Stimulated activated CD8-positive, alpha-beta memory T cell treated with anti-CD3 and anti-CD28 coated beads, Interleukin-2, amount 100 ng/mL, for 1 hour (primary cell): ENCODE measurements around the gene WDR27.
A peak's percentile ranks its signal among the peaks of the same experiment; 100 is the strongest.
"Not testable (repeated sequence)": the region's sequence is repeated elsewhere in the genome, so short reads cannot be mapped to it uniquely, and the experiment has no call there.

ENCODE experiments used
- DNase-seq, 2 donors: peaks; one replicate each; pipeline ENCODE4 v3.0.0-alpha.2; 2020; ENCODE audit warnings: low read depth in 2 of 2

WDR27 gene

GRCh38 chr6:169661391-169661756 lies 40.5 kb downstream of the WDR27 start:
- no peak for DNase-seq

- no peak for DNase-seq
These were observed 41.0 kb downstream of the WDR27 start for GRCh38 chr6:169660751-169661390.

GRCh38 chr6:169659820-169660610 lies 41.8 kb downstream of the WDR27 start:
- DNase-seq = no peak

GRCh38 chr6:169657284-169657610 lies 44.6 kb downstream of the WDR27 start:
- DNase-seq = no peak

GRCh38 chr6:169656546-169657283 lies 45.1 kb downstream of the WDR27 start:
- DNase-seq = no peak

- peak; percentile 39 to 46 for DNase-seq
These were observed 47.0 kb downstream of the WDR27 start for GRCh38 chr6:169654598-169655391.

- DNase-seq = no peak
These were observed 48.1 kb downstream of the WDR27 start for GRCh38 chr6:169653691-169654090.

- no peak for DNase-seq
These were observed 48.9 kb downstream of the WDR27 start for GRCh38 chr6:169652896-169653295.

- no peak for DNase-seq
These were observed 50.3 kb downstream of the WDR27 start for GRCh38 chr6:169651498-169651897.

- no peak for DNase-seq
These were observed 50.9 kb downstream of the WDR27 start for GRCh38 chr6:169650959-169651292.

- DNase-seq = no peak
These were observed 51.4 kb downstream of the WDR27 start for GRCh38 chr6:169650241-169650958.

GRCh38 chr6:169648617-169649016 lies 53.2 kb downstream of the WDR27 start:
- no peak for DNase-seq

- DNase-seq = no peak
These were observed 53.7 kb downstream of the WDR27 start for GRCh38 chr6:169648092-169648491.

- no peak for DNase-seq
These were observed 54.2 kb downstream of the WDR27 start for GRCh38 chr6:169647637-169648036.

- DNase-seq = no peak
These were observed 54.8 kb downstream of the WDR27 start for GRCh38 chr6:169646906-169647567.

- not testable (repeated sequence) for DNase-seq
These were observed 56.4 kb downstream of the WDR27 start for GRCh38 chr6:169645459-169645858.

GRCh38 chr6:169643521-169643920 lies 58.3 kb downstream of the WDR27 start:
- no peak for DNase-seq

- DNase-seq = no peak
These were observed 59.4 kb downstream of the WDR27 start for GRCh38 chr6:169642455-169642854.

GRCh38 chr6:169641461-169642085 lies 60.3 kb downstream of the WDR27 start:
- no peak for DNase-seq

- no peak for DNase-seq
These were observed 60.8 kb downstream of the WDR27 start for GRCh38 chr6:169640983-169641382.
